Medulla oblongata (tissue), 1 donor: ENCODE results near the gene ROBO1.
"Not testable (repeated sequence)": the region's sequence is repeated elsewhere in the genome, so short reads cannot be mapped to it uniquely, and the experiment has no call there.

ENCODE experiments used
- DNase-seq: peaks from one replicate; pipeline ENCODE4 v3.0.0-alpha.2; 2015; ENCODE audit errors: extremely low spot score

ROBO1 gene

GRCh38 chr3:79551997-79552396, 215.8 kb downstream of the ROBO1 start:
- no peak for DNase-seq

GRCh38 chr3:79551321-79551892, 216.4 kb downstream of the ROBO1 start:
- DNase-seq, result no peak

- DNase-seq, result no peak
Observed at GRCh38 chr3:79543218-79543982, 224.4 kb downstream of the ROBO1 start.

- no peak for DNase-seq
Observed at GRCh38 chr3:79534727-79535126, 233.1 kb downstream of the ROBO1 start.

- no peak for DNase-seq
Observed at GRCh38 chr3:79531566-79532295, 236.1 kb downstream of the ROBO1 start.

GRCh38 chr3:79521221-79521848, 246.5 kb downstream of the ROBO1 start:
- DNase-seq, result peak; percentile 62

- DNase-seq, result peak; percentile 60
Observed at GRCh38 chr3:79517766-79518413, 249.9 kb downstream of the ROBO1 start.

GRCh38 chr3:79516795-79517194, 251.0 kb downstream of the ROBO1 start:
- DNase-seq, result no peak

- DNase-seq, result peak; percentile 64
Observed at GRCh38 chr3:79515072-79515471, 252.7 kb downstream of the ROBO1 start.

GRCh38 chr3:79514069-79514468, 253.7 kb downstream of the ROBO1 start:
- no peak for DNase-seq

- no peak for DNase-seq
Observed at GRCh38 chr3:79506751-79507150, 261.0 kb downstream of the ROBO1 start.

- not testable (repeated sequence) for DNase-seq
Observed at GRCh38 chr3:79502216-79502681, 265.5 kb downstream of the ROBO1 start.

GRCh38 chr3:79497447-79498111, 270.2 kb downstream of the ROBO1 start:
- peak; percentile 7 for DNase-seq

GRCh38 chr3:79491029-79491641, 276.7 kb downstream of the ROBO1 start:
- DNase-seq, result no peak

- peak; percentile 30 for DNase-seq
Observed at GRCh38 chr3:79490165-79491028, 277.4 kb downstream of the ROBO1 start.

- DNase-seq, result no peak
Observed at GRCh38 chr3:79488407-79488806, 279.4 kb downstream of the ROBO1 start.

GRCh38 chr3:79480746-79481145, 287.1 kb downstream of the ROBO1 start:
- DNase-seq, result no peak

GRCh38 chr3:79478620-79479019, 289.2 kb downstream of the ROBO1 start:
- DNase-seq, result no peak

GRCh38 chr3:79477242-79477641, 290.6 kb downstream of the ROBO1 start:
- DNase-seq, result no peak

- DNase-seq, result no peak
Observed at GRCh38 chr3:79473993-79474392, 293.8 kb downstream of the ROBO1 start.
